ENCODE data around the gene HSD11B1. TPM values are rescaled to one million over a fixed set of nuclear protein-coding genes. Genes with fewer than 3 reads are reported as not detected.

HSD11B1 gene
- polyA plus RNA-seq, 1 experiment = 4.7 TPM

- POLR2A ChIA-PET = interaction anchor here (2.1 kb wide), 1 partner anchor 16 kb away, joined by 10 read pairs; the partner anchor contains the start of gene C1orf74
- Histone ChIP-seq H3K9me3 (ENCODE audit: control insufficient read depth, insufficient read depth, low read length) (no peaks in the 10 kb centered on the region), H3K27me3 (ENCODE audit: control insufficient read depth, insufficient read depth, low read length) (no peaks in the 10 kb centered on the region), H3K27ac (ENCODE audit: low read depth, low read length) (peak overlapping the region; percentile 94), H3K4me3 (ENCODE audit: low read depth, low read length) (no peak overlapping the region)
- no peak for DNase-seq (ENCODE audit: low read depth, low spot score)
- no peak for TF ChIP-seq CTCF (IDR thresholded peaks at IDR 0.05; ENCODE audit: low read depth, low read length)
- CTCF ChIA-PET = interaction anchor here (1.6 to 2.2 kb wide), 2 partner anchors 16 to 55 kb away, joined by 4 to 7 read pairs; no protein-coding TSS in a partner anchor
These were observed 63.7 kb downstream of the HSD11B1 start for GRCh38 chr1:209768354-209768774.

DNA sequence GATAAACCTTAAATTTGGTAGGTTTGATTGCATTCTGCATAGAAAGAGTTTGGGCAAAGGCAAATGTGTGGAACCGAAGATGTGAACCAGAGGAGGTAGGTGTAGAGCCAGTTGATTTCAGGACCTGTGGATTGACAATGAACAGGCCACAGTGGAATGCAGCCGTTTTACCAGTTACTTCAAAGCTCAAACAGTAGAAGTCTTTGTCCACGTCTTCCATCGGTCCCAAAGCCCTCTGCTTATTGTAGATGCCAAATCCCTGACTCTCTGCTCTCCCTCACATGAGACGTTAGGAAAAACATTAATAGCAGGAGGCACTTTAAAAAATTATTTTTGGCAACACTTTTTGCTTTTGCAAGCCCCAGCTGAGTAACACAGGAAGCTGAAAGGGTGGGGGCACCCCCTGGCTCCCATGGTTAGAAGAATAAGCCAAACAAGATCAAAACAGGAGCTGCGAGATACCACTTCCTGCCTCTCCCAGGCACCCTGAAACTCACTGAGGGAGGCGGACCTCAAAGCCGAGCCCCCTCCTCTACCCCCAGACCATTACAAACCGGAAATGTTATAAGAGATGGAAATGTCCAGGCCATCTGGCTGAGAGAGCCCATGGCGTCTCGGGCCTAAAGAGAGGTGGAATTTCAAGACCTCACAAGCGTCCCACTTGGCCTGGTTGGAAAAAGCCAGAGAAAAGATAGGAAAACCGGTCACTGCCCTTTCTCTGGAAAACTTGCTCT lies 64.7 kb downstream of the HSD11B1 start:
- ChIA-PET POLR2A (interaction anchor here (0.9 to 2.1 kb wide), 2 partner anchors 15 to 39 kb away, joined by 3 to 10 read pairs; partner anchors contain the start of gene C1orf74), CTCF (interaction anchor here (0.6 to 2.2 kb wide), 8 partner anchors 9 to 481 kb away, joined by 3 to 7 read pairs (median 3); no protein-coding TSS in a partner anchor)
- H3K4me3 ChIP-seq (ENCODE audit: low read depth, low read length) = no peak overlapping the region

DNA sequence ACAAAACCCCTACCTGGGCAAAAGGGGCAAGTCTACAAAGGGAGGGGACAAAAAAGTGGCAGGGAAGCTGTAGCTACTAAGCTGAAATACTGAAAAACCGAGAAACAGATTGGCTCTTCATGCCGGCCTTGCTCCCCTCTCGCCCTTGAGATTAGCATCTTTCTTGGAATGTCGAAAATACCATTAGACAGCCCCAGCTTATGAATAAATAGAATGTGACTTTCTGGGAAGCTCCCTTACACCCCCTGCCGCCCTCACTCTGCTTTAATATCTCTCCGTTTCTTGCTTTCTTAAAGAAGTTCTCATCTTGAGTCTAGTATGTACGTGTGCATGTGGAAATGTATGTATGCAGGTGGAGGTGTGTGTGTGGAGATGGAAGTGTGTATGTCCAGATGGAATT lies 65.3 kb downstream of the HSD11B1 start:
- Histone ChIP-seq H3K27ac (ENCODE audit: low read depth, low read length) (peak overlapping the region; percentile 94), H3K27me3 (ENCODE audit: control insufficient read depth, insufficient read depth, low read length) (no peaks in the 10 kb centered on the region), H3K9me3 (ENCODE audit: control insufficient read depth, insufficient read depth, low read length) (no peaks in the 10 kb centered on the region), H3K4me3 (ENCODE audit: low read depth, low read length) (no peak overlapping the region)
- ChIA-PET CTCF (interaction anchor here (0.6 to 2.2 kb wide), 8 partner anchors 9 to 481 kb away, joined by 3 to 7 read pairs (median 3); no protein-coding TSS in a partner anchor), POLR2A (interaction anchor here (2.1 kb wide), 1 partner anchor 14 kb away, joined by 10 read pairs; the partner anchor contains the start of gene C1orf74)
- TF ChIP-seq CTCF (IDR thresholded peaks at IDR 0.05; ENCODE audit: low read depth, low read length) = no peak
- no peak for DNase-seq (ENCODE audit: low read depth, low spot score)

More for the DNA sequence above, 64.7 kb downstream of the HSD11B1 start:
- no peak for TF ChIP-seq CTCF (IDR thresholded peaks at IDR 0.05; ENCODE audit: low read depth, low read length)
- Histone ChIP-seq H3K9me3 (ENCODE audit: control insufficient read depth, insufficient read depth, low read length) (no peaks in the 10 kb centered on the region), H3K27me3 (ENCODE audit: control insufficient read depth, insufficient read depth, low read length) (no peaks in the 10 kb centered on the region), H3K27ac (ENCODE audit: low read depth, low read length) (peak overlapping the region; percentile 94)
- DNase-seq (ENCODE audit: low read depth, low spot score) = peak; percentile 66

GRCh38 chr1:209770636-209771415 lies 66.2 kb downstream of the HSD11B1 start:
- ChIA-PET POLR2A (no interaction called here), CTCF (interaction anchor here (0.6 to 1.1 kb wide), 2 partner anchors 22 to 181 kb away, joined by 3 read pairs; no protein-coding TSS in a partner anchor)
- Histone ChIP-seq H3K4me3 (ENCODE audit: low read depth, low read length) (no peak overlapping the region), H3K9me3 (ENCODE audit: control insufficient read depth, insufficient read depth, low read length) (no peaks in the 10 kb centered on the region), H3K27me3 (ENCODE audit: control insufficient read depth, insufficient read depth, low read length) (no peaks in the 10 kb centered on the region), H3K27ac (ENCODE audit: low read depth, low read length) (no peak overlapping the region)
- DNase-seq (ENCODE audit: low read depth, low spot score) = no peak
- TF ChIP-seq CTCF (IDR thresholded peaks at IDR 0.05; ENCODE audit: low read depth, low read length) = no peak

All from AG04450 (cell line).